Vagina (tissue), 2 donors: Measurements from ENCODE around the gene PCP4L1.

ENCODE experiments used
- POLR2A ChIP-seq, 2 donors: fragments of 450-650 bp; IDR thresholded peaks; one replicate each; pipeline ENCODE4 v1.6.1; 2017; ENCODE audit warnings: antibody characterized with exemption in 2 of 2, mild to moderate bottlenecking in 2 of 2, moderate library complexity in 2 of 2
- POLR2AphosphoS5 ChIP-seq, 2 donors: sonication (generic); formaldehyde crosslinking; IDR thresholded peaks; one replicate each; pipeline ENCODE4 v1.9.0; 2017; ENCODE audit warnings: antibody characterized with exemption in 2 of 2, mild to moderate bottlenecking in 2 of 2, low read depth in 1 of 2; ENCODE audit not compliant: insufficient read depth in 1 of 2
- TF ChIP-seq, protein P1 (sequence below), 3 experiments: fragments of 450-650 bp in 2 of 3; fragments of 200-600 bp in 1 of 3; sonication (generic) in 1 of 3; IDR thresholded peaks; one replicate each; pipeline ENCODE4 v1.5.1; 2017 to 2019; ENCODE audit warnings: antibody characterized with exemption in 3 of 3, mild to moderate bottlenecking in 2 of 3, moderate library complexity in 2 of 3

GRCh38 chr1:161242313-161242712 is 16.2 kb upstream of the PCP4L1 start:
- TF ChIP-seq, protein P1, sequence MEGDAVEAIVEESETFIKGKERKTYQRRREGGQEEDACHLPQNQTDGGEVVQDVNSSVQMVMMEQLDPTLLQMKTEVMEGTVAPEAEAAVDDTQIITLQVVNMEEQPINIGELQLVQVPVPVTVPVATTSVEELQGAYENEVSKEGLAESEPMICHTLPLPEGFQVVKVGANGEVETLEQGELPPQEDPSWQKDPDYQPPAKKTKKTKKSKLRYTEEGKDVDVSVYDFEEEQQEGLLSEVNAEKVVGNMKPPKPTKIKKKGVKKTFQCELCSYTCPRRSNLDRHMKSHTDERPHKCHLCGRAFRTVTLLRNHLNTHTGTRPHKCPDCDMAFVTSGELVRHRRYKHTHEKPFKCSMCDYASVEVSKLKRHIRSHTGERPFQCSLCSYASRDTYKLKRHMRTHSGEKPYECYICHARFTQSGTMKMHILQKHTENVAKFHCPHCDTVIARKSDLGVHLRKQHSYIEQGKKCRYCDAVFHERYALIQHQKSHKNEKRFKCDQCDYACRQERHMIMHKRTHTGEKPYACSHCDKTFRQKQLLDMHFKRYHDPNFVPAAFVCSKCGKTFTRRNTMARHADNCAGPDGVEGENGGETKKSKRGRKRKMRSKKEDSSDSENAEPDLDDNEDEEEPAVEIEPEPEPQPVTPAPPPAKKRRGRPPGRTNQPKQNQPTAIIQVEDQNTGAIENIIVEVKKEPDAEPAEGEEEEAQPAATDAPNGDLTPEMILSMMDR (IDR thresholded peaks at IDR 0.05): no peak
- no peak for TF ChIP-seq POLR2A (IDR thresholded peaks at IDR 0.05)
- no peak for TF ChIP-seq POLR2AphosphoS5 (IDR thresholded peaks at IDR 0.05; ENCODE audit: insufficient read depth in 1 of 2, low read depth in 1 of 2)
